ENCODE measurements around the gene ZDHHC14. TPM values are rescaled to one million over a fixed set of nuclear protein-coding genes. Genes with fewer than 3 reads are reported as not detected.

ZDHHC14 gene
- total and polyA plus RNA-seq, 2 of the 8 experiments (the other 6 are each of a cell fraction or from before 2014, with no cell fraction given) = 2.9 to 5.3 TPM

DNA sequence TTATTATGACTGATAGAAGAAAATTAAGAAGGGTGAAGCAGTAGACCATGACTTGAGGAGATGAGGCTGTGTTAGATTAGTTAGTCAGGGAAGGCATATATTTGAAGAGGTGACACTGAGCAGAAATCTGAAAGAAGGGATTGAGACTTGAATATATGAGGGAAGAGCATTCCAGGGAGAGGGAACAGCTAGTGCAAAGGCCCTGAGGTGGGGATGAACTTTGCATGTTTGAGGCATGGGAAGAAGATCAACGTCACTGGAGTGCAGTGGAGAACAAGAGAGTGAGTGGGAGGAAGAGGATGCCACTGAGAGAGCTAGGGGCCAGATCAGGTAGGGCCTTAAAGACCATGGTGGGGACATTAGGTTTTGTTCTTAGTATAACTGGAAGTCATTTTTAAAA lies 119.0 kb downstream of the ZDHHC14 start:
- H4K20me1 ChIP-seq (replicated peaks in 1 of 2; ENCODE audit: control insufficient read depth in 1 of 2, insufficient read depth in 2 of 2, low read length in 2 of 2) = no peaks in the 10 kb centered on the region
- H3K14ac ChIP-seq (ENCODE audit: insufficient read length) = no peak overlapping the region
- H3K27me3 ChIP-seq (replicated peaks in 1 of 4; ENCODE audit: control insufficient read depth in 3 of 4, extremely low read depth in 1 of 4, insufficient read depth in 3 of 4, low read length in 3 of 4) = no peaks in the 10 kb centered on the region
- H3K27ac ChIP-seq (ENCODE audit: low read depth, low read length) = no peak overlapping the region
- H3K4me2 ChIP-seq (ENCODE audit: insufficient read depth in 1 of 2, low read depth in 2 of 2, low read length in 2 of 2) = no peak overlapping the region
- no peaks in the 10 kb centered on the region for H3K79me1 ChIP-seq (ENCODE audit: low read depth, low read length)
- H3K4ac ChIP-seq (replicated peaks; ENCODE audit: insufficient read length, low read depth, low read length) = no peak overlapping the region
- POLR2A ChIA-PET (ENCODE audit: partially characterized antibody) = no interaction called here
- FAIRE-seq (no peak), DNase-seq (ENCODE audit: low read depth in 1 of 2, low spot score in 2 of 2) (no peak)
- no peak overlapping the region for H4K5ac ChIP-seq (ENCODE audit: insufficient read length, low read depth, low read length)
- no peaks in the 10 kb centered on the region; a peak in 1 of 8 replicates for H3K36me3 ChIP-seq (ENCODE audit: control insufficient read depth in 2 of 4, insufficient read depth in 4 of 4, low read length in 3 of 4)
- no peak overlapping the region for H2BK120ac ChIP-seq (replicated peaks; ENCODE audit: low read depth, low read length)
- H2BK12ac ChIP-seq (ENCODE audit: low read depth, low read length) = no peak overlapping the region
- H2BK15ac ChIP-seq (ENCODE audit: low read length) = no peak overlapping the region
- no peak overlapping the region for H3K23ac ChIP-seq (ENCODE audit: insufficient read length)
- no peak overlapping the region for H3K9ac ChIP-seq (replicated peaks in 1 of 4; ENCODE audit: extremely low read depth in 1 of 4, low read depth in 3 of 4, low read length in 3 of 4)
- no peak overlapping the region for H3K18ac ChIP-seq (ENCODE audit: extremely low read depth, low read length)
- H3K56ac ChIP-seq (replicated peaks; ENCODE audit: insufficient read length, low read depth, low read length) = no peak overlapping the region
- no peaks in the 10 kb centered on the region; a peak in 1 of 4 replicates for H3K9me3 ChIP-seq (ENCODE audit: insufficient read depth in 2 of 2, low read depth in 1 of 2, low read length in 1 of 2)
- no peaks in the 10 kb centered on the region for H3K79me2 ChIP-seq (ENCODE audit: control insufficient read depth in 1 of 2, insufficient read depth in 2 of 2, low read length in 2 of 2)
- H3K4me1 ChIP-seq (replicated peaks in 1 of 4; ENCODE audit: control insufficient read depth in 3 of 4, insufficient read depth in 4 of 4, low read length in 3 of 4) = no peaks in the 10 kb centered on the region
- H3K23me2 ChIP-seq (ENCODE audit: low read depth, low read length) = no peaks in the 10 kb centered on the region
- TF ChIP-seq, protein P1, sequence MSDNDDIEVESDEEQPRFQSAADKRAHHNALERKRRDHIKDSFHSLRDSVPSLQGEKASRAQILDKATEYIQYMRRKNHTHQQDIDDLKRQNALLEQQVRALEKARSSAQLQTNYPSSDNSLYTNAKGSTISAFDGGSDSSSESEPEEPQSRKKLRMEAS (IDR thresholded peaks at IDR 0.05) = no peak
- TF ChIP-seq BCL11A (IDR thresholded peaks at IDR 0.05; ENCODE audit: low read depth in 2 of 2, low read length in 2 of 2) = no peak
- TF ChIP-seq ZNF274 (IDR thresholded peaks at IDR 0.05; ENCODE audit: borderline replicate concordance, extremely low read depth, low read length) = no peak
- TF ChIP-seq EGR1 (IDR thresholded peaks at IDR 0.05; ENCODE audit: borderline replicate concordance, low read depth, low read length) = no peak
- TF ChIP-seq TEAD4 (IDR thresholded peaks at IDR 0.05; ENCODE audit: low read depth, low read length) = no peak
- TF ChIP-seq BRCA1 (IDR thresholded peaks at IDR 0.05; ENCODE audit: low read depth, low read length) = no peak
- no peak for TF ChIP-seq KDM5A (IDR thresholded peaks at IDR 0.05; ENCODE audit: low read length)
- TF ChIP-seq RXRA (IDR thresholded peaks at IDR 0.05; ENCODE audit: insufficient read depth, low read depth, low read length) = no peak
- TF ChIP-seq RBBP5 (IDR thresholded peaks at IDR 0.05; ENCODE audit: borderline replicate concordance, low read depth, low read length) = no peak
- TF ChIP-seq EP300 (IDR thresholded peaks at IDR 0.05; ENCODE audit: borderline replicate concordance in 1 of 2, low read depth in 2 of 2, low read length in 2 of 2) = no peak
- no peak for TF ChIP-seq JUN (IDR thresholded peaks at IDR 0.05; ENCODE audit: low read depth, low read length)
- H4K8ac ChIP-seq (ENCODE audit: extremely low read depth, insufficient read depth, low read length) = no peak overlapping the region
- H2BK20ac ChIP-seq (ENCODE audit: low read length) = no peak overlapping the region
- no peak overlapping the region for H2AK5ac ChIP-seq (ENCODE audit: low read depth, low read length)
- 92% methylated on average over 1 of the region's 1 CpG; no CpG with 5 or more reads in 1 of the 2 experiments for WGBS, 2 experiments (ENCODE audit: extremely low coverage in 1 of 2, insufficient coverage in 1 of 2, insufficient read length in 1 of 2, insufficient replicate concordance in 2 of 2, low coverage in 1 of 2, low lambda C conversion rate in 2 of 2, missing lambda C conversion rate in 1 of 2)
- no peak overlapping the region for H2BK5ac ChIP-seq (ENCODE audit: low read depth, low read length)
- no peak overlapping the region for H2AFZ ChIP-seq (ENCODE audit: low read length)
- H4K91ac ChIP-seq (replicated peaks; ENCODE audit: insufficient read length, low read length) = no peak overlapping the region
- H3K4me3 ChIP-seq (ENCODE audit: extremely low read depth in 1 of 4, insufficient read depth in 2 of 4, low read depth in 3 of 4, low read length in 4 of 4) = no peak overlapping the region
- CTCF ChIA-PET (ENCODE audit: partially characterized antibody) = interaction anchor here (0.6 kb wide), 1 partner anchor 633 kb away, joined by 3 read pairs; no protein-coding TSS in a partner anchor
